HepG2 (cell line): ENCODE measurements around the gene CRIM1. TPM values are rescaled to one million over a fixed set of nuclear protein-coding genes. Genes with fewer than 3 reads are reported as not detected.
A peak's percentile ranks its signal among the peaks of the same experiment; 100 is the strongest.

ENCODE experiments used
- BRCA1 ChIP-seq: sonication (generic); formaldehyde crosslinking; IDR thresholded peaks from 2 replicates; pipeline ENCODE4 v1.4.0; 2020; ENCODE audit warnings: missing genetic modification reagents
- CHD2 ChIP-seq: IDR thresholded peaks from 2 replicates; pipeline ENCODE4 v1.6.1; 2011; ENCODE audit warnings: low read depth, low read length, improper control_type of control experiment
- FOXO4 ChIP-seq: sonication (generic); formaldehyde crosslinking; conservative IDR thresholded peaks from 2 replicates; pipeline ENCODE4 v1.8.1; 2023; ENCODE audit warnings: missing genetic modification reagents
- GABPA ChIP-seq, 2 experiments: IDR thresholded peaks; 2 replicates each; pipeline ENCODE4 v1.6.1; 2011 to 2016; ENCODE audit warnings: low read depth in 2 of 2, low read length in 1 of 2, missing biosample characterization in 1 of 2, missing genetic modification characterization in 1 of 2
- HNRNPK ChIP-seq: fragments of 200-400 bp; formaldehyde crosslinking; IDR thresholded peaks from 2 replicates; pipeline ENCODE4 v1.6.1; 2018; ENCODE audit warnings: low read length, low read depth, moderate library complexity, mild to moderate bottlenecking; ENCODE audit not compliant: poor library complexity, severe bottlenecking
- ISL2 ChIP-seq: sonication (generic); formaldehyde crosslinking; IDR thresholded peaks from 2 replicates; pipeline ENCODE4 v1.5.0; 2020; ENCODE audit warnings: missing genetic modification reagents
- JUN ChIP-seq: sonication (generic); formaldehyde crosslinking; IDR thresholded peaks from 2 replicates; pipeline ENCODE4 v1.4.0; 2020; ENCODE audit warnings: mild to moderate bottlenecking, missing genetic modification reagents
- KLF11 ChIP-seq: IDR thresholded peaks from 2 replicates; pipeline ENCODE4 v1.6.1; 2016; ENCODE audit warnings: missing compliant biosample characterization
- MIXL1 ChIP-seq: IDR thresholded peaks from 2 replicates; pipeline ENCODE4 v1.6.1; 2016
- MTERF4 ChIP-seq: sonication (generic); formaldehyde crosslinking; IDR thresholded peaks from 2 replicates; pipeline ENCODE4 v1.8.0; 2023; ENCODE audit warnings: mild to moderate bottlenecking, missing genetic modification reagents
- NCOA5 ChIP-seq: sonication (generic); formaldehyde crosslinking; IDR thresholded peaks from 2 replicates; pipeline ENCODE4 v1.4.0; 2020; ENCODE audit warnings: missing genetic modification reagents
- NFKB2 ChIP-seq: sonication (generic); formaldehyde crosslinking; IDR thresholded peaks from 2 replicates; pipeline ENCODE4 v1.4.0; 2020; ENCODE audit warnings: missing genetic modification reagents, borderline replicate concordance
- PLSCR1 ChIP-seq: sonication (generic); formaldehyde crosslinking; IDR thresholded peaks from 2 replicates; pipeline ENCODE4 v1.5.0; 2020; ENCODE audit warnings: missing genetic modification reagents, mild to moderate bottlenecking, borderline replicate concordance
- REPIN1 ChIP-seq: sonication (generic); formaldehyde crosslinking; IDR thresholded peaks from 2 replicates; pipeline ENCODE4 v1.8.0; 2022; ENCODE audit warnings: missing genetic modification reagents, low read depth, mild to moderate bottlenecking, borderline replicate concordance
- RFX5 ChIP-seq: IDR thresholded peaks from 2 replicates; pipeline ENCODE4 v1.6.1; 2011; ENCODE audit warnings: low read depth, low read length, improper control_type of control experiment
- SALL2 ChIP-seq: sonication (generic); formaldehyde crosslinking; IDR thresholded peaks from 2 replicates; pipeline ENCODE4 v1.8.1; 2023; ENCODE audit warnings: mild to moderate bottlenecking, missing genetic modification reagents, inconsistent platforms
- ZBTB7B ChIP-seq: sonication (generic); formaldehyde crosslinking; IDR thresholded peaks from 2 replicates; pipeline ENCODE4 v1.4.0; 2020; ENCODE audit warnings: missing genetic modification reagents
- ZFP1 ChIP-seq: IDR thresholded peaks from 2 replicates; pipeline ENCODE4 v1.6.1; 2016
- ZHX1 ChIP-seq: sonication (generic); formaldehyde crosslinking; IDR thresholded peaks from 2 replicates; pipeline ENCODE4 v1.8.1; 2022; ENCODE audit warnings: low read depth, mild to moderate bottlenecking, missing genetic modification reagents
- ZNF256 ChIP-seq: sonication (generic); formaldehyde crosslinking; conservative IDR thresholded peaks from 2 replicates; pipeline ENCODE4 v1.4.0; 2020; ENCODE audit warnings: missing genetic modification reagents
- ZNF441 ChIP-seq: sonication (generic); formaldehyde crosslinking; IDR thresholded peaks from 2 replicates; pipeline ENCODE4 v1.7.0; 2021; ENCODE audit warnings: missing genetic modification reagents, borderline replicate concordance
- ZSCAN5A ChIP-seq: sonication (generic); formaldehyde crosslinking; IDR thresholded peaks from 2 replicates; pipeline ENCODE4 v1.8.0; 2022; ENCODE audit warnings: mild to moderate bottlenecking, missing genetic modification reagents, borderline replicate concordance
- polyA plus RNA-seq, 8 experiments: library from polyadenylated mRNA; depleted of rRNA in 3 of 8; stranded (reverse) in 7 of 8; unstranded in 1 of 8; fragments of >200 nt; fragmentation: Illumina TruSeq in 4 of 8; extraction: Trizol in 4 of 8; gene quantifications; 2 replicates each; pipeline versions ENCODE4 v1.2.1 to v1.2.3, GENCODE V29; 2011 to 2016; ENCODE audit warnings: low read depth in 4 of 8, missing spikeins in 1 of 8, mixed read lengths in 1 of 8; ENCODE audit not compliant: insufficient read depth in 1 of 8
- total RNA-seq, 5 experiments: library from RNA; depleted of rRNA; stranded (reverse); fragments of >200 nt; fragmentation: Illumina TruSeq; extraction: Trizol; gene quantifications; 2 replicates each; pipeline ENCODE4 v1.2.3, GENCODE V29; 2016; ENCODE audit warnings: low read depth in 1 of 5

CRIM1 gene
- total and polyA plus RNA-seq, 2 of the 13 experiments (the other 11 are each of a cell fraction or from before 2014, with no cell fraction given), result 39.1 to 69.9 TPM

GRCh38 chr2:36380624-36381481, 25.3 kb downstream of the CRIM1 start (continued):
- TF ChIP-seq ZSCAN5A (CRISPR knock-in tag) (peak; percentile 68; the same call in 1 of the 2 replicates), MTERF4 (CRISPR knock-in tag) (0 out of 2 replicates have a peak, but pooled peaks have one; percentile 65), REPIN1 (CRISPR knock-in tag) (no peak), SALL2 (peak; percentile 72; the same call in 1 of the 2 replicates), RFX5 (no peak), ISL2 (CRISPR knock-in tag) (peak; percentile 88), JUN (CRISPR knock-in tag) (peak; percentile 92), ZFP1 (peak; percentile 74; the same call in 1 of the 2 replicates), ZHX1 (CRISPR knock-in tag) (peak; percentile 59; the same call in 1 of the 2 replicates), BRCA1 (CRISPR knock-in tag) (peak; percentile 85; the same call in 1 of the 2 replicates), NFKB2 (CRISPR knock-in tag) (peak; percentile 89; the same call in 1 of the 2 replicates), NCOA5 (CRISPR knock-in tag) (no peak), MIXL1 (CRISPR knock-in tag) (peak; percentile 85), ZNF256 (no peak), KLF11 (no peak), FOXO4 (CRISPR knock-in tag) (no peak), CHD2 (peak; percentile 64), HNRNPK (peak; percentile 76), ZBTB7B (peak; percentile 92), ZNF441 (CRISPR knock-in tag) (peak; percentile 88), PLSCR1 (no peak), GABPA (IDR thresholded peaks at IDR 0.05; ENCODE audit: low read depth, low read length) (0 out of 2 replicates have a peak, but pooled peaks have one; percentile 24), GABPA (CRISPR knock-in tag; IDR thresholded peaks at IDR 0.05; ENCODE audit: low read depth) (peak; percentile 82)
